SHP77 (cell line): Measurements from ENCODE around the gene CRIM1.

ENCODE experiments used
- DNase-seq, 2 experiments: peaks; one replicate each; lab custom pipeline; 2025; lab: John Stamatoyannopoulos, UW

Gene CRIM1

DNA sequence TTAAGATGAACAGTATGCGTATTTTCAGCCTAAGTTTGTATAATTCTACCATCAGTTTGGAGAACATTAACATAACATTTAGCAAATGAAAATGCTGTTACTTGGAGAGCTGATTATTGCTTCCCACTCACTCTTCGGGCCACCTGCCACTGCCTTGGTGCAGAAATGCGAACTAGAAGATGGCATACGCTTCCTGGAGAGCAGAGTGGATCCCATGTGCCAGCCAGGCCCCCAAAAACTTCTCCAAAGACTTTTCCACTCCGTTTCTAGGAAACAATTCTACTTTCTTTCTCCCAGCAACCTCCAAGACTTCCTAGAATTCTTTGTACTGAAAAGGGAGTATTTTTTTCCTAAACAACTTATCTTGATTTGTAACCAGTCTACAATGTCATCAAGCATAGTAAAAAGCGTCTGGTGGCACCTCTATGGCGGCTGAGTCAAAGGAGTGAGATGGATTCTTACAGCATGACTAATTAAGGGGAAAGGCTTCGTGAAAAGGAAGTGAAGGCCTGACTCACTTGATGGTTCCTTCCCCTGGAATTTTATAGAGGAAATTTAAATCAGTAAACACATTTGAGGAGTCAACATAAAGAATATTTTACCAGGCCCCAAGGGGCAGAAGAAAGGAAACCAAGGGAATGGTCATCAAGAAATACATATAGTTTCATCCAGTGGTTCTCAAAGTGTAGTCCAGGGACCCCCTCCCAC, 205.8 kb downstream of the CRIM1 start:
- DNase-seq = no peak

DNA sequence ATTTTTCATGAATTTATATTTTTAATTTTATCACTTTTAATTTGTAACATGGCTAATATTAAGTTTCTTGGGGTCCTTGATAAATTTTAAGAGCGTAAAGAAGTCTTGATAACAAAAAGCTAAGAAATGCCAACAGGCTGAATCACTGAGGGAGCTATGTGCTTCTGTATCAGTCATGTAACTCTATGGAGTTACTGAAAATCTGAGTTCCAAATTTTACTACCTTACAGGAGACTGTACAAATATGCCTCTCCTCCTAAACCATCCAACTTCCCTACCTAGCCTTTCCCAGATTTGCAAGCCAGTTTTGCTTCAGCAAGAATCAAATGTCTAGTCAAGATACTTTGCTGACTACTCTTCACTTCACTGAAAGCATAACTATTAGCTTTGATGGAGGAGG, 206.7 kb downstream of the CRIM1 start:
- no peak for DNase-seq

DNA sequence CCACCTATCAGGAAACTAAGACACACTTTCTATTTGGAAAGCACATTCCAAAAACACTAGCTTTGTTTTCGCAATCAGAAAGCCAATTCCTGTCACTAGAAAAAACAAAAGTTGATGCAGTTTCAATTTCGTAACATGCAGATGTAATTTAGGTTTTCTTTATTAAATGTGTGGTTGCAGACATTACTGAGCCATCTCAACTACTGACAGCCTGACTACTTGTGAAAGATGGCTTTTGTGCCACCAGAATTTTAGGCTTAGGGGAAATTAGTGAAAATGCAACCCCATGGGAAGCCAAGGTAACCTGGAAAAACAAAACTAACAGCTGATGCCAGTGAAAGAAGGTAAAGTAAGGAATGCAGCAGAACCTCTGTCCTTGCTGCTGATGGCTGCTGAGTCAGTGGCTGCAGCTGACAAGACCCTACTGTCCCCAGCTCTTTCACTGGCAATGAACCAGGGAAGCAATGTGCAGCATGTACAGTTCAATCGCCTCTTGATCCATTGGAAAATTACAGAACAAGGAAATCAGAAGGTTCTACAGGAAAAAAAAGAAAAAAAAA, 207.5 kb downstream of the CRIM1 start:
- DNase-seq = no peak

DNA sequence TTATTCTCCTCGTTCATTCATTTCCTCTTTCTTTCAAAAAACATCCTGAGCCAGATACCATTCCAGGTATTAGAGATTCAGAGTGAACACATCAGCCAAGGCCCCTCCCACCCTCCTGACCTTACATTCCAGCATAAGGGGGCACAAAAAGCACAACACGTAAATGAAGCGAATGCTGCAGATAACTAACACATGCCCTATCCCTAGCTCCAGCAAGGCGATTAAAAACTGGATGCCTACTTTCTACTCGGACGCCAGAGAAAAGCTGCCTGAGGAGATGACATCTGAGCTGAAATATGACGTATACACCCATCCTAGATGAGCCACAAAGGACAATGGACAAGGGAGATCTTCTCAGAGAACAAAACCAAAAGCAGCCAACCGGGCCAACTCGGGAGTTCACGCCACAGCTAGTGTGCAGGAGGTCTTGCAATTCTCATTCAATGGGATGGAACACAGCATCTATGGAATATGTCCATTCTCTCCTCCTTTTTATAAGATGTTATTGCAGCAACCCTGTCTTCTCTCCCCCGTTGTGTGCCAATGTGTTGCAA, 208.9 kb downstream of the CRIM1 start:
- DNase-seq = no peak

DNA sequence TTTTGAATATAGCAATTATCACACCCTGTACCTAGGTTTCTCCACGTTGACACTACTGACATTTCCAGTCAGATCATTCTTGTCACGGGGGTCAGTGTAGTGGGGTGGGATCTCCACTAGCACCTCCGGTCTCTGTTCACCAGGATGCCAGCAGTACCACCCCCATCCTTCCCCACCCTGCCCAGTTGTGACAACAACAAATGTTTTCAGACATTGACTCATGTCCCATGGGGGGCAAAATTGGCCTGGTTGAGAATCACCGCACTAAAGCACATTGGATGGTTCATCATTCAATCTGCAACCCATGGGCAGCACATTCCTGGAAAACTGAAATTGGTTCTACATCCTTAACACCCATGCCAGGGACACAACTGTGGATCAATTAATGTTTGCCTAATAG, 210.1 kb downstream of the CRIM1 start:
- no peak for DNase-seq

DNA sequence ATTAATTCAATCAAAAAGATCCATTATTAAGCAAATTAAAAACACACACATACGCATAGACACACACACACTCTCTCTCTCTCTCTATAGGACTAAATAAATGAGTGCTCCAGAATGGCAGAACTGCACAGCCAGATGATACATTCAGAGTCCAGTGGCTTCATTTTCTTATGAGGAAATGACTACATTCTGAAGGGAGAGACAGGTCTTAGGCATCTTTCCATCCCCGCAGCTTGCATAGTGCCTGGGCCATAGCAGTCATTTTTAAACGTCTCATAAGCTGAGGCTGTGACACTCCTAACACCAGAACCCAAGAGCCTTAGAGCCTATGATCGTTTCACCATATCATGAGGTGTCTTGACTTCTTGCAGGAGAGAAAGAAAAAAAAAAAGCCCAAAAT, 211.3 kb downstream of the CRIM1 start:
- no peak for DNase-seq

DNA sequence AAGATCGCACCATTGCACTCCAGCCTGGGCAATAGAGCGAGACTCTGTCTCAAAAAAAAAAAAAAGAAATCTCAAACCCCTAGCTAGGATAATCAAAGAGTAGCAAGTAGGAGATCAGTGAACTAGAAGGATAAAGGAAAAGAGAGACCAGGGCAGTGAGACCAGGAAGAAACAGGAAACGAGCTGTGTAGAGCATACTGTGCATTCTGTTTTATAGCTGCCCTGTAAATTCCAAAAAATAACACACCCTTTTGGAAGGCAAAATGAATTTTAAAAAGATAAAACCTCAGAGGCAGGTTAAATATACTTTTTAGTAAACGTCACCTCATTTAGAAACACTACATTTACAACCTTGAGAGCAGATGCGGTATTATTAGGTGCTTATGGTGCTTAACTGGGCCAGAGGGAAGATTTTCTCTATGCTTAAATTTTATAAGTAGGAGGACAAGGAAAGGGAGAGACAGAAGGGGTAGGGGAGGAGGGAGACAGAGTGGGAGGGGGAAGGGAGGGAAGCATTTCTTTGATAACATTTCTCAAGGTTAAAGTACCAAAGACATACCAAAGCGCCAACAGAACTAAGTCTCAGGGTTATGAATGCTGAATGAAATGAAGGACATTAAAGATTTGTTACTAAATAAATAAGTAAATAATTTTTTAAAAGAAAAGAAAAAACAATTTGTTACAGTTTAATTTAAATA, 212.3 kb downstream of the CRIM1 start:
- DNase-seq = no peak

DNA sequence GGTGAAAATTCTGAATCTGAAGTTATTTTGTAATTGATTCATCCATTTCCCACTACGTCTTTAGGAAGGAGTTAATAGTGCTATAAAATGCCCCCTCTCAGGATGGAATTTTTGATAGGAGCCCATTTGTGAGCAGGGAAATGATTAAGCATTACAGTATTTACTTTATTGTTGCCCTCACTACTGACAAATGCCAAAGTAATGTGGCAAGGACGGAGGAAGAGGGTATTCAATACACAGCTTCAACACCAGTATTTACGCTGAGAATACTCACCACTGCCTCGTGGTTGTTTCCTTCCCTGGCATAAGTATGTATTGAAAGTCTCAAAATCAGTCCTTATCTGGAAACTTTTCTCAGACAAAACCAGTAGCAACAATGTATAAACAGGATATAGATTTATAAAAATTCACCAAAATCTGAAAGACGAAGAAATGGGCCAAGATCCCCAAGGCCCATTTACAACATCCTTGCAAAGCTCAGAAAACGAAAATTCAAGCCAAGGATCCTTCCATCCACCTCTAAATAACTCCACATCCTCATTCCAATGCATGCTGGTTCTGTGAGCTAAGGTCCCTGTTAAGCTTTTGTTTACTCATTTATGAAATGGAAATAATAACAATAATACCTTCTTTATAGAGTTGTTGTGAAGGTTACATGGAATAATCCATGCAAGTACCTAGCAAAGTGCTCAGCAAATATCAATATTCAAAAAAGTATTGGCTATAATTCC, 213.1 kb downstream of the CRIM1 start:
- no peak for DNase-seq

DNA sequence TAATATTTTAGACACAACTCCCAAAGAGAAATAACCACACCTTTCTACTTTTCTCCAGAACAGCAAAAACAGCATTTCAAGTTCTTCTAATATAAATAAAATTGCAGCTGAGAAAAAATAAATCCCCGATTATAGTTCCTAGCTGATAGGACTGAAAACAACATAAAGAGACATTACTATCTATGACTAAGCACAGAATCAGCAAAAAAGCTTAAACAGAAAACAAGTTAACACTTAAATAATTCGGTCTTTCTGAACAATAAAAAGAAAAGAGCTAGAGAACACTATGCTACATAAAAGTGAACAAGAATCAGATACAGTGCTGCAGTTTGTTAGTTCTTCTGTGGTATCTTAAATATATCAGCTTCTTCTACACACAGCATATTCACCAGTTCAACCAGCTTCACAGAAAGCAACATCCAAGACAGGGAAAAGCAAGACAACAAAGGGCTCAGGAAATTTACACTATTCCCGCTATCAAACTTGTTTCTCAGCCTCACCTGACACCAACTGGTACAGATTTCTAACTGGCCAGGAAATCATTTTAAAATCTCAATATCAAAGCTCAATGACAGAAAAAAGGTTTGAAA, 213.8 kb downstream of the CRIM1 start:
- no peak for DNase-seq

DNA sequence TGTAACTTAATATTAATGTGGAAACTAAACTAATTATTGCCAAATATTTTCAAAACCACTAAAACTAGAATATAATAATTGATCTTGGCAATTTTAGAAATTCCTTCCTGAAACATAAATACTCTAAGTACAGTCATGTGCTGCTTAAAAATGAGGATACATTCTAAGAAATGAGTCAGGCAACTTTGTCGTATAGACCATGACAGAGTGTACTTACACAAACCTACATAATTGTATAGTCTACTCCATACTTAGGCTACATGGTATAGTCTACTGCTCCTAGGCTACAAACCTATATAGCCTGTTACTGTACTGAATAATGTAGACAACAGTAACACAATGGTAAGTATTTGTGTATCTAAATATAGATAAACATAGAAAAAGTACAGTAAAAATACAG, 214.8 kb downstream of the CRIM1 start:
- DNase-seq = no peak

DNA sequence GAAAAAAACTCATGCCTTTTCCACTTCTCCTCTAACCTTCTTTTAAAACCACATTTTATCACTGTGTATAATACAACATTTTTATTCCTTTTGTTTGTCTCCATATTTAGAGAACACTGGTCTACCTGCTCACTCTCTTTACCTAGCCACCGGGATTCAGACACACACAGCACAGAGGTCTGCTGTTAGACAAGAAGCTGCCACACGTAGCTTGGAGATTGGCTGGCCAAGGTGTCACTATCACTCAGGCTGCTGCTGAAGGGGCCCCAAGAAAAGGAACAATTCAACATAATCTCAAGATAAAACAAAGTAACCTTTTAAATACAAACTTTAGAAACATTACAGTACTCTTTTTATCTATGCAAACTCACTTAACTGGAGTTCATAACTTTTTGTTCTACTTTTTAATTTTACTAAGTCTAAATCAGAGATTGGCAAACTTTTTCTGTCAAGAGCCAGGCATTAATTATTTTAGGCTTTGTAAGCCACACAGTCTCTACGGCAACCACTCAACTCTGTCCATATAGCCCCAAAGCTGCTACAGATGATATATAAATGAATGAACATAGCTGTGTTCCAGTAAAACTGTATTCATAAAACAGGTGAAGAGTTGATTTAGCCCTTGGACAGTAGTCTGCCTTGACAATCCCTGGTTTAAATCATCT, 216.6 kb downstream of the CRIM1 start:
- no peak for DNase-seq

DNA sequence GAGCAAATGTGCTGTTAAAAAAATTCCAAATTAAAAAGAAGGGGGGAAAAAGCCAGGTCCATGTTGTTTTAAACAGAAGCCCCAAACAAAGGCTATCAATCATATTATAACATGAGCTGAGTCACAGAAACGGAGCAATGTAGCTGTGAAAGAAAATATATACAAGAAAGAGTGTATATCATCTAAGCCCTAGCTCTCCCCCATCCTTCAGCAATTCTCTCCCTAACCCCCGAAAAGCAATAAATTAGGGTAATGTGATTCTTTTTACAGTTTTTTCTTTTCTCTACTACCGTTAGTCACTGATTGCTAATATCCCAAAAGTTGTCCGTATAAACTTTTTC, 217.1 kb downstream of the CRIM1 start:
- DNase-seq = no peak

DNA sequence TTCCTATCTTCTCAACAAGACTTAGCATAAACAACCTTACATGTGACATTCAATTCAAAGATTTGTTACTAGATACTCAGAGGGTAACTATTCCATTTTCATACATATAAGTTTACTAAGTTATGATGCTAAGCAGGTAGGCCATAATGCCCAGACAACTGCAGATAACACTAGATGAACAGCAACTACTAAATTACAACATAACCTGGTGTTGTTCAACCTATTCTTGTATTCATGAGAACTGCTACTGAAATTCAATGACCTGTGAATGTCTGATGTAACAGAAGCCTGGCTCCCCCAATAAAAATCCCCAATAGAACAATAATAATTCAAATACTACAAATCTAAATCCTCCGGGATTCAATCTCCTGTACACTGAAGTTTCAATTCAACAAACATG, 217.6 kb downstream of the CRIM1 start:
- no peak for DNase-seq

DNA sequence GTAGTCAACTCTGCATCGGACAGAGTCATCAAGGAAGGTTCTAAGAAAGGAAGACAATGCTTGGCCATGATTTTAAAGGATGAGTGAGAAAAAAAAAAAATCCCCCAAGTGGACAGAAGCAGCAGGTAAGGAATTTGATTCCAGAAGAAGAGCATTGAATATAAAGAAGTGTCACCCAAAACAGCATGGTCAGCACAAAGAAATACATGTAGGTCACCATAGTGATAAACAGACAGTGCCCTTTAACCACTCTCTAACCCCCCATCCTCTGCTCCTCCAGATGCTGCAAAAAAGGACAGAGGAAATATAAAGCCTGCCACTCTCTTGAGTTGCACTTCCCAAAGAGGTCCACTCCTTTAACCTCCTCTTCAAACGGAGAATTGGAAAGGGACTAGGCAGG, 219.0 kb downstream of the CRIM1 start:
- no peak for DNase-seq

DNA sequence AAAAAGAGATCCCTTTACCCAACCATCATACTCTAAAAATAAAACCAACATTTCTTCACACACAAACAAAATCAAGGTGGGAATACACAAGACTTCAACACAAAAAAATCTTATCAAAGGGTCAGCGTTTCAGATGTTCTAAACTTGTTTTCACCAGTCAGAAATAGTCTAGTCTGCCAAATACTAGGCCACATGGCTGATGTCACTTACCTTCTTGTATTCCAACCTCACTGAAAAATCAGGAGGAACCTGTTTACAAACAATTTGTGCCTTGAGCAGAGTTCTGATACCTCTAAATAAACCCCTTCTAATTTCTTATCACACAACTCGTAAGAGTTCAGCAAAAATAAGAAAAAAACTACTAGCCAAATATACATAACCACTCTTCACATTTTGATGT, 222.3 kb downstream of the CRIM1 start:
- DNase-seq = no peak

DNA sequence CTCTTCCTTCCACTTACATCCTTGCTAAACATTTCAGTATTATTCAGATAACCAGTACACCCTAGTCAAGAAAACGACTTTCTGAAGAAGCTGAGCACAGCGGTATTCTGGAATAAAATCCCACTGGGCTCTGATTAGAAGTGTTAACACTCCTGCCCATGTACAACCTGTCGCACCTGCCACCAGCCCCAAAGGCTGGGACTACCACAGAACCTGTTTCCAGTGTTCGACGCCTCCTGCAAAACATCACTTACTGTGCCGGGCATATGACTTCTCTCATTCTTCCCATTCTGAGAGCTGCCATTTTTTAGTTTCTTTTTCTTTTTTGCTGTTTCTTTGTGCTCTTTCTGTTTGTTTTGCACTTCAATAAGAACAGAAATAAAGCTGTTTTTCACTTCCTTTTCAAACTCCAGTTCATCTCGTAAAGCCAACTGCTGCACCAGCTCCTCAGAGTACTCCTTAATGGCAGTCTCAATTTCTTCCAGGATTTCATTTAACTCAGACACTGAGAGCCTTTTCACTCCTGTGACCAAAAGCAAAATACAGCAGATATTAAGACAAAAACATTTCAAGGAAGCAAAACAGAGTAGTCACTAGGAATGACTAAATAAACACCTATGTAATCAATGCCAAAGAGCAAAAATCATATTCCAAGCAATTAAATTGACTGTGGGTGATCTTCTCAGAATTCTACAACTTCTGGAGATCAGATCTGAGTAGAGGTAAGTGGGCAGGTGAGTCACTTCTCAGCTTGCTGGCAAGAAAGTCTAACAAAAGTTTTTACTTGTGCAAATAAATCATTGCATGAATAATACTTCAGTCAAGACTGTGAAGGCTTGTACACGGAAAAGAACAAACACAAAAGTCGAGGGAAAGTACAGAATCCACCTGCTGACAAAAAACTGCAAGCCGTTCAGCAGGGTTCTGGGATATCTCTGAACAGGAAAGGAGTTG, 223.0 kb downstream of the CRIM1 start:
- DNase-seq = no peak

DNA sequence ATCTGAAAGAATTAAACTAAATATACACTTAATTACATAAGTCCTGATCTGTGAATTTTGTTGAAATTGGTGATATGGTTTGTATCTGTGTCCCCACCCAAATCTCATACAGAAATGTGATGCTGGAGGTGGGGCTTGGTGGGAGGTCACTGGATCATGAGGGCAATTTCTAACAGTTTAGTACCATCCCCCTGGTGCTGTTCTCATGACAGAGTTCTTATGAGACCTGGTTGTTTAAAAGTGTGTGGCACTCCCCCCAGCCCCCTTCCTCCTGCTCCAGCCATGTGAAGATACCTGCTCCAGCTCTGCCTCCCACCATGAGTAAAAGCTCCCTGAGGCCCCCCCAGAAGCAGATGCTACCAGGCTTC, 223.7 kb downstream of the CRIM1 start:
- DNase-seq = no peak

DNA sequence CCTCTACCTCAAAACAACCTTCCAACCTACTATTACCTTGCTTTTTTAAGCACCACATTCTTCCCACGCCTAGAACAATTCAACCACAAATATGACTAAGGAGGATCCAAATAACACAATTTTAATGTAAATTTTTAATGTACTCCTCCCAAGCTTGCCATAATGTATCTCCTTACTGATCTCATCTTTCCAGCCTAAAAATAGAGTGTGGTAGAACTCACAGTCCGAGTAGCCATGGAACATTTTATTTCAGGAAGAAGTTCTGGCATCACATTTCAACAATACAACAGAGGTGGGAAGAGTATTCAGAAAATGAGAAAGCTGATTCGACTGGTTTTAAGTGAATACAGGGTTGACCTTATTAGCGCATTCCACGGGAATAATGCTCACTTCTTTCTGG, 227.0 kb downstream of the CRIM1 start:
- DNase-seq = no peak

DNA sequence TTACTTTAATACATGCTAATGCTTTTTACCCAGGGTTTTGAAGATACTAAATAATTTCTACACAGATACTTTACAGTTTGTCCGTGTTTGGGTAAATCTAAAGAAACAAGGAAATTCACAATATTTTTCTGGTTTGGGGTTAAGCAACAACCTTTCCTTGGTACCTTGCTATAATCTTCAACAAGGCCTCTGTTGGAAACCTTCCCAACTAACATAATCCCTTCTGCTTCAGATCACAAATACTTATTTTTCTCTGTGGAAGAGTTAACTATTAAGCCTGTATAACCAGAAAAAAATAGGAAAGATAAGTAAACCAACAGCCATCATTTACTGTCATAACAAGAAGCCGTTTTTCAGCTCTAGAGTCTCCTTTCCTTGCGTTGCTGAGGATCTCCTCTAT, 227.4 kb downstream of the CRIM1 start:
- DNase-seq = no peak

DNA sequence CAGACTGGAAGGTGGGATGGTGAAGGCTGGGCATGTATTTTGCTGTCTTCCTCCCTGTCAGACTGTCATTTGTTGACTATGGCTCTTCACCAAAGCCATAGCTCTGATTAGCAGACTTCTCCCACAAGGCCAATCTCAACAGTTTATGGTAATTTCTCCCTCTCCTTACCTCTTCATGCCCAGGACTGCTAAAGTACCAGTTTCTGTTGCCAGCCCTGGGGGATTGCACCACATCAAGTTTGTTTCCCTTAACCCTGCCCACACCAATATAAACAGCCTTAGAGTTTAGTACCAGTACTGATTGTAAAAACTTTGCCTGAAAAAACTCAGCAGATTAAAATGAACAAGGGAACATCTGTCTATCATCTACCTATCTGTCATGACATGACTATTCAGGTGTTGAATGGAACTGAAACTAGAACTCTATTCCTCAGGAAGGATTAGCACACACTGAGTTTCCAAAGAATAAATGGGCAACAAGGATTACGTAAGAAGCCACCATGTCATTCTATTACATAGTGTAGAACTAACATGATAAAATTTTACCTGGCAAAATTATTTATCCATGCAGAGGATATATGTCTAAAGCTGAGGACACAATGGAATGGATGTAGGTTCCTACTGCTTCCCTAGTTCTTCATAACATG, 228.7 kb downstream of the CRIM1 start:
- no peak for DNase-seq
